Left lung (tissue), 10 donors: ENCODE measurements around the gene KLHL17. TPM values are rescaled to one million over a fixed set of nuclear protein-coding genes. Genes with fewer than 3 reads are reported as not detected.
A peak's percentile ranks its signal among the peaks of the same experiment; 100 is the strongest.

Experiments used
- ATAC-seq: fragments of 200-7000 bp; cut with Tn5 transposase; one replicate; pipeline ENCODE4 v1.9.1; 2020; ENCODE audit warnings: moderate library complexity
- DNase-seq, 4 donors: peaks; one replicate each; pipeline ENCODE4 v3.0.0-alpha.2; 2013 to 2020
- H3K27ac ChIP-seq, 2 donors: fragments of 200-600 bp; sonication (generic) in 1 of 2; one replicate each; pipeline versions ENCODE4 v1.5.0 to v1.8.0; 2020 to 2021
- H3K27me3 ChIP-seq, 2 donors: fragments of 200-600 bp; sonication (generic) in 1 of 2; one replicate each; pipeline versions ENCODE4 v1.5.0 to v1.8.0; 2020 to 2021
- H3K36me3 ChIP-seq, 2 donors: fragments of 200-600 bp; sonication (generic) in 1 of 2; one replicate each; pipeline versions ENCODE4 v1.5.0 to v1.8.0; 2020 to 2021
- H3K4me1 ChIP-seq, 2 donors: fragments of 200-600 bp; one replicate each; pipeline ENCODE4 v1.8.0; 2021
- H3K4me3 ChIP-seq, 2 donors: fragments of 200-600 bp; sonication (generic) in 1 of 2; one replicate each; pipeline versions ENCODE4 v1.5.0 to v1.8.0; 2020 to 2021; ENCODE audit warnings: mild to moderate bottlenecking in 1 of 2
- H3K9me3 ChIP-seq, 2 donors: fragments of 200-600 bp; sonication (generic) in 1 of 2; one replicate each; pipeline versions ENCODE4 v1.5.0 to v1.8.0; 2020 to 2021
- CTCF ChIP-seq, 2 donors: fragments of 200-600 bp; sonication (generic) in 1 of 2; IDR thresholded peaks; one replicate each; pipeline versions ENCODE4 v1.5.0 to v1.8.0; 2021; ENCODE audit warnings: antibody characterized with exemption in 2 of 2
- intact Hi-C, 2 donors: fragments of 100-400 bp; cut with DNase I; formaldehyde crosslinking; loops; one replicate each; pipeline versions ENCODE4 v1.11.2 to v1.14.2; 2022
- polyA plus RNA-seq, 6 donors: library from polyadenylated mRNA; unstranded; fragments of 120-200 nt; gene quantifications; one replicate each; pipeline ENCODE4 v1.2.1, GENCODE V29; 2013; ENCODE audit not compliant: insufficient read length in 6 of 6
- total RNA-seq, 2 donors: library from RNA; stranded (reverse); fragmentation: NEBNext Ultra II Directional; extraction: Animal tissue kit (Norgen Biotek cat#: 25700); gene quantifications; one replicate each; pipeline ENCODE4 v1.2.1, GENCODE V29; 2021
- donor health status: DM: no; HTN: yes; CAD: no.
- donor health status: DM: no; HTN: no; CAD: no.

The KLHL17 gene
- total and polyA plus RNA-seq, 8 donors, result 8.3 to 17.9 (median 11.9) TPM

GRCh38 chr1:973459-974292 is 13.3 kb downstream of the KLHL17 start:
- DNase-seq (no peak), ATAC-seq (no peak)
- Histone ChIP-seq H3K36me3 (no peaks in the 10 kb centered on the region), H3K4me1 (peaks cover 5 to 8% of the 10 kb centered on the region in 2 donors), H3K4me3 (no peak overlapping the region), H3K27me3 (peaks cover 24 to 84% of the 10 kb centered on the region in 2 donors), H3K27ac (no peak overlapping the region), H3K9me3 (no peaks in the 10 kb centered on the region)
- no peak for TF ChIP-seq CTCF (IDR thresholded peaks at IDR 0.05)
- intact Hi-C loops, result no loop called here

- no peak for TF ChIP-seq CTCF (IDR thresholded peaks at IDR 0.05)
- H3K4me1 ChIP-seq, result peaks cover 5 to 8% of the 10 kb centered on the region in 2 donors
- intact Hi-C loops, result no loop called here
- no peak for DNase-seq
- H3K27ac ChIP-seq, result no peak overlapping the region
- H3K9me3 ChIP-seq, result no peaks in the 10 kb centered on the region
- H3K36me3 ChIP-seq, result no peaks in the 10 kb centered on the region
- ATAC-seq, result no peak
- H3K27me3 ChIP-seq, result peaks cover 24 to 85% of the 10 kb centered on the region in 2 donors
- no peak overlapping the region for H3K4me3 ChIP-seq
Measured at GRCh38 chr1:974293-974640, 13.9 kb downstream of the KLHL17 start.

GRCh38 chr1:974687-975328 is 14.4 kb downstream of the KLHL17 start:
- DNase-seq, result peak in 1 of 4 donors; percentile 75
- Histone ChIP-seq H3K4me3 (no peak overlapping the region), H3K9me3 (no peaks in the 10 kb centered on the region), H3K36me3 (no peaks in the 10 kb centered on the region), H3K4me1 (peaks cover 5 to 8% of the 10 kb centered on the region in 2 donors), H3K27ac (no peak overlapping the region), H3K27me3 (peaks cover 24 to 83% of the 10 kb centered on the region in 2 donors)
- TF ChIP-seq CTCF (IDR thresholded peaks at IDR 0.05), result no peak
- no peak for ATAC-seq
- intact Hi-C loops, result no loop called here

GRCh38 chr1:975365-975764 is 15.0 kb downstream of the KLHL17 start:
- Histone ChIP-seq H3K36me3 (no peaks in the 10 kb centered on the region), H3K27ac (no peak overlapping the region), H3K9me3 (no peaks in the 10 kb centered on the region), H3K4me3 (no peak overlapping the region), H3K4me1 (peaks cover 5 to 8% of the 10 kb centered on the region in 2 donors), H3K27me3 (peaks cover 21 to 81% of the 10 kb centered on the region in 2 donors)
- no peak for TF ChIP-seq CTCF (IDR thresholded peaks at IDR 0.05)
- ATAC-seq, result no peak
- no peak for DNase-seq
- intact Hi-C loops, result no loop called here
